Lower leg skin (tissue), 3 donors: ENCODE data around the gene SLC44A3.

Source experiments
- POLR2A ChIP-seq, 2 donors: fragments of 450-650 bp; IDR thresholded peaks; one replicate each; pipeline ENCODE4 v1.6.1; 2016 to 2017; ENCODE audit warnings: antibody characterized with exemption in 2 of 2, mild to moderate bottlenecking in 1 of 2, moderate library complexity in 1 of 2
- TF ChIP-seq, protein P1 (sequence below), 3 donors: fragments of 450-650 bp; IDR thresholded peaks; one replicate each; pipeline ENCODE4 v1.5.1; 2016; ENCODE audit warnings: antibody characterized with exemption in 3 of 3, mild to moderate bottlenecking in 3 of 3, moderate library complexity in 2 of 3

DNA sequence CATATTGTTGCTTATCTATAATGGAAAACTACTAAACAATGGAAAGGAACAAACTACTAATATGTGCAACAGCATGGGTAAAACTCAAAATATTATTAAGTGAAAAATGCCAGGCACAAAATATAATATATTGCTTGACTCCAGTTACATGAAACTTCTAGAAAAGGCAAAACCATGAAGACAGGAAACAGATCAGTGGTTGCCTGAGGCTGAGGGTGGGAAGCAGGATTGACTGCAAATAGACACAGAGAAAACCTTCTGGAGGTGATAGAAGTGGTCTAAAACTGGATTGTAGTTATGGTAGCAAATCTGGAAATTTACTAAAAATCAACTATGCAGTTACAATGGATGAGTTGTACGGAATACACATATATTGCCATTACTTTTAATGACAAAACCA lies 29.5 kb upstream of the SLC44A3 start:
- TF ChIP-seq, protein P1, sequence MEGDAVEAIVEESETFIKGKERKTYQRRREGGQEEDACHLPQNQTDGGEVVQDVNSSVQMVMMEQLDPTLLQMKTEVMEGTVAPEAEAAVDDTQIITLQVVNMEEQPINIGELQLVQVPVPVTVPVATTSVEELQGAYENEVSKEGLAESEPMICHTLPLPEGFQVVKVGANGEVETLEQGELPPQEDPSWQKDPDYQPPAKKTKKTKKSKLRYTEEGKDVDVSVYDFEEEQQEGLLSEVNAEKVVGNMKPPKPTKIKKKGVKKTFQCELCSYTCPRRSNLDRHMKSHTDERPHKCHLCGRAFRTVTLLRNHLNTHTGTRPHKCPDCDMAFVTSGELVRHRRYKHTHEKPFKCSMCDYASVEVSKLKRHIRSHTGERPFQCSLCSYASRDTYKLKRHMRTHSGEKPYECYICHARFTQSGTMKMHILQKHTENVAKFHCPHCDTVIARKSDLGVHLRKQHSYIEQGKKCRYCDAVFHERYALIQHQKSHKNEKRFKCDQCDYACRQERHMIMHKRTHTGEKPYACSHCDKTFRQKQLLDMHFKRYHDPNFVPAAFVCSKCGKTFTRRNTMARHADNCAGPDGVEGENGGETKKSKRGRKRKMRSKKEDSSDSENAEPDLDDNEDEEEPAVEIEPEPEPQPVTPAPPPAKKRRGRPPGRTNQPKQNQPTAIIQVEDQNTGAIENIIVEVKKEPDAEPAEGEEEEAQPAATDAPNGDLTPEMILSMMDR (IDR thresholded peaks at IDR 0.05), result no peak
- TF ChIP-seq POLR2A (IDR thresholded peaks at IDR 0.05), result no peak
